Stimulated activated naive CD8-positive, alpha-beta T cell treated with anti-CD3 and anti-CD28 coated beads, Interleukin-15, Interleukin-2, amounts not matched to agents 100 U/mL and 50 U/mL, for 24 hours (primary cell): Measurements from ENCODE around the gene ATG16L2.
"Not testable (repeated sequence)": the region's sequence is repeated elsewhere in the genome, so short reads cannot be mapped to it uniquely, and the experiment has no call there.

Experiments
- ATAC-seq: fragments of 150-1000 bp; cut with Tn5 transposase; one replicate; pipeline ENCODE4 v1.10.0; 2021
- DNase-seq: peaks from one replicate; pipeline ENCODE4 v3.0.0; 2021

The ATG16L2 gene

GRCh38 chr11:72779495-72780128 lies 34.6 kb upstream of the ATG16L2 start:
- no peak for ATAC-seq
- no peak for DNase-seq

GRCh38 chr11:72780296-72781062 lies 33.7 kb upstream of the ATG16L2 start:
- no peak for ATAC-seq
- DNase-seq, result no peak

GRCh38 chr11:72781063-72781312 lies 33.2 kb upstream of the ATG16L2 start:
- ATAC-seq (no peak), DNase-seq (no peak)

GRCh38 chr11:72781313-72782080 lies 32.7 kb upstream of the ATG16L2 start:
- DNase-seq (peak; percentile 62), ATAC-seq (peak; percentile 21)

- DNase-seq (no peak), ATAC-seq (peak; percentile 4)
Observed at GRCh38 chr11:72782081-72782920, 31.9 kb upstream of the ATG16L2 start.

- DNase-seq, result no peak
- ATAC-seq, result no peak
Observed at GRCh38 chr11:72783144-72783905, 30.9 kb upstream of the ATG16L2 start.

- ATAC-seq (no peak), DNase-seq (no peak)
Observed at GRCh38 chr11:72784662-72785061, 29.5 kb upstream of the ATG16L2 start.

GRCh38 chr11:72786305-72787215 lies 27.7 kb upstream of the ATG16L2 start:
- DNase-seq (no peak), ATAC-seq (no peak)

- ATAC-seq, result peak; percentile 13
- no peak for DNase-seq
Observed at GRCh38 chr11:72787216-72788104, 26.8 kb upstream of the ATG16L2 start.

- ATAC-seq (no peak), DNase-seq (no peak)
Observed at GRCh38 chr11:72788241-72788640, 26.0 kb upstream of the ATG16L2 start.

- ATAC-seq, result no peak
Observed at GRCh38 chr11:72789493-72790131, 24.6 kb upstream of the ATG16L2 start.

GRCh38 chr11:72791228-72791627 lies 23.0 kb upstream of the ATG16L2 start:
- ATAC-seq, DNase-seq: not testable (repeated sequence)

More at GRCh38 chr11:72789493-72790131, 24.6 kb upstream of the ATG16L2 start:
- no peak for DNase-seq

- no peak for DNase-seq
- no peak for ATAC-seq
Observed at GRCh38 chr11:72792437-72793021, 21.7 kb upstream of the ATG16L2 start.

- ATAC-seq, result no peak
- no peak for DNase-seq
Observed at GRCh38 chr11:72793076-72793424, 21.2 kb upstream of the ATG16L2 start.

- peak; percentile 96 for DNase-seq
- peak; percentile 95 for ATAC-seq
Observed at GRCh38 chr11:72793425-72794367, 20.5 kb upstream of the ATG16L2 start, which contains the start of gene STARD10. Gene STARD10 (minus strand): TSS chr11:72794047. CDS start chr11:72781181, 12,866 bp downstream.

- no peak for ATAC-seq
- no peak for DNase-seq
Observed at GRCh38 chr11:72798361-72798760, 15.8 kb upstream of the ATG16L2 start.

GRCh38 chr11:72799441-72799840 lies 14.8 kb upstream of the ATG16L2 start:
- DNase-seq, result no peak
- ATAC-seq, result no peak
